ENCODE data around the gene WDR91. TPM values are rescaled to one million over a fixed set of nuclear protein-coding genes. Genes with fewer than 3 reads are reported as not detected.

The WDR91 gene
- total RNA-seq, 1 donor from 2014 or later, result 5.4 TPM

DNA sequence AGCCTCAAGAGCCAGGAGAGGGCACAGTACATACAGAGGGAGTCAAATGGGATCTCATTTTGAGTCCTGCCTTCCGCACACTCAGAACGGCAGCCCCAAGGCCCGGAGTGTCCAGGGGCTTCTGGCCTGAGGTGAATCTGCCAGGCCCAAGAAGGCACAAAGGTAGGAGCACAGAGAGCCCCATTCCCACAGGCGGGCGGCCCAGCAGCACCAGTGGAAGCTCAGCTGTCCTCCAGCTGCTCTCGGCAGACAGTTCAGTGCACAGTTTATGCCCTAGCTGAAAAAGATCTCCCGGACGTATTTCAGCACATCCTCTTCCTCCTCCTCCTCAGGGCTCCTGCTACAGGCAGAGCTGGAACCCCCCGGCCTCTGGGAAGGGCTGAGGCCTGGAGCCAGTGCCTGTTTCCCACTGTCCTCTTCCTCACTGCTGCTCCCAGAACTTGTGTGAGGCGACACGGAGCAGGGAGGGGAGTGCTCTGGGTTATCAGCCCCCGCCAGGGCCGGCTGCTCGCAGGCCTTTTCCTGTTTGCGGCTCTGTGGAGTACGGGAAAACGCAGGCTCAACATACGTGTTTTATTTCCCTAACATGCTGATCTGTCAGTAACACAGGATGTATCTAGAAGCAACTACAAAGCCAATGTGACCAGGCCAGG lies 44.9 kb downstream of the WDR91 start:
- Histone ChIP-seq H3K4me3 (peak overlapping the region; percentile 25), H3K27me3 (ENCODE audit: low read depth) (no peaks in the 10 kb centered on the region), H3K9me3 (replicated peaks) (no peaks in the 10 kb centered on the region), H3K36me3 (peaks cover 35% of the 10 kb centered on the region), H3K4me1 (peaks cover 80% of the 10 kb centered on the region), H3K27ac (replicated peaks) (peak overlapping the region; percentile 77)
- intact Hi-C loops (cut with micrococcal nuclease), result no loop called here
- TF ChIP-seq, protein P1, sequence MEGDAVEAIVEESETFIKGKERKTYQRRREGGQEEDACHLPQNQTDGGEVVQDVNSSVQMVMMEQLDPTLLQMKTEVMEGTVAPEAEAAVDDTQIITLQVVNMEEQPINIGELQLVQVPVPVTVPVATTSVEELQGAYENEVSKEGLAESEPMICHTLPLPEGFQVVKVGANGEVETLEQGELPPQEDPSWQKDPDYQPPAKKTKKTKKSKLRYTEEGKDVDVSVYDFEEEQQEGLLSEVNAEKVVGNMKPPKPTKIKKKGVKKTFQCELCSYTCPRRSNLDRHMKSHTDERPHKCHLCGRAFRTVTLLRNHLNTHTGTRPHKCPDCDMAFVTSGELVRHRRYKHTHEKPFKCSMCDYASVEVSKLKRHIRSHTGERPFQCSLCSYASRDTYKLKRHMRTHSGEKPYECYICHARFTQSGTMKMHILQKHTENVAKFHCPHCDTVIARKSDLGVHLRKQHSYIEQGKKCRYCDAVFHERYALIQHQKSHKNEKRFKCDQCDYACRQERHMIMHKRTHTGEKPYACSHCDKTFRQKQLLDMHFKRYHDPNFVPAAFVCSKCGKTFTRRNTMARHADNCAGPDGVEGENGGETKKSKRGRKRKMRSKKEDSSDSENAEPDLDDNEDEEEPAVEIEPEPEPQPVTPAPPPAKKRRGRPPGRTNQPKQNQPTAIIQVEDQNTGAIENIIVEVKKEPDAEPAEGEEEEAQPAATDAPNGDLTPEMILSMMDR (IDR thresholded peaks at IDR 0.05; ENCODE audit: borderline replicate concordance), result no peak
- DNase-seq, result no peak

DNA sequence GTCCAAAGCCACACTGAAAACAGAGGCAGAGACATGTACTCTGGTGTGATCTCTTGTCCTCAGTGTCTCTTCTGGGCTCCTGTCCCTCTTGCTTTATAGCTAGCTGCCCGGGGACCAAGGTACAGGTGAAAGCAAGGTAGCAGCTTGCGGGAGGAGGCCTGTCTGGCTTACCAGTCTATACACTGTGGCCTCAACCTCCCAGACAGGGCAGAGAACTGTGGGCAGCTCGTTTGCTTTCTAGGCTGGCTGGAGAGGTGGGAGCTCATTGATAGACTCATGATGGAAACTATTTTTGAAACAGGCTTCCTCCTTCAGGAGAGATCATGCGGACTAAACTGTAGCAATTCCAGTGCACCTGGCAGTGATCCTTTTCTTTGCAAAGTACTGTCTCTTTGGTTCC lies 45.5 kb downstream of the WDR91 start:
- Histone ChIP-seq H3K36me3 (peaks cover 35% of the 10 kb centered on the region), H3K27ac (replicated peaks) (peak overlapping the region; percentile 77), H3K9me3 (replicated peaks) (no peaks in the 10 kb centered on the region), H3K4me1 (peaks cover 82% of the 10 kb centered on the region), H3K4me3 (peak overlapping the region; percentile 25), H3K27me3 (ENCODE audit: low read depth) (no peaks in the 10 kb centered on the region)
- DNase-seq, result no peak
- intact Hi-C loops (cut with micrococcal nuclease), result no loop called here
- TF ChIP-seq, protein P1 (IDR thresholded peaks at IDR 0.05; ENCODE audit: borderline replicate concordance), result no peak

DNA sequence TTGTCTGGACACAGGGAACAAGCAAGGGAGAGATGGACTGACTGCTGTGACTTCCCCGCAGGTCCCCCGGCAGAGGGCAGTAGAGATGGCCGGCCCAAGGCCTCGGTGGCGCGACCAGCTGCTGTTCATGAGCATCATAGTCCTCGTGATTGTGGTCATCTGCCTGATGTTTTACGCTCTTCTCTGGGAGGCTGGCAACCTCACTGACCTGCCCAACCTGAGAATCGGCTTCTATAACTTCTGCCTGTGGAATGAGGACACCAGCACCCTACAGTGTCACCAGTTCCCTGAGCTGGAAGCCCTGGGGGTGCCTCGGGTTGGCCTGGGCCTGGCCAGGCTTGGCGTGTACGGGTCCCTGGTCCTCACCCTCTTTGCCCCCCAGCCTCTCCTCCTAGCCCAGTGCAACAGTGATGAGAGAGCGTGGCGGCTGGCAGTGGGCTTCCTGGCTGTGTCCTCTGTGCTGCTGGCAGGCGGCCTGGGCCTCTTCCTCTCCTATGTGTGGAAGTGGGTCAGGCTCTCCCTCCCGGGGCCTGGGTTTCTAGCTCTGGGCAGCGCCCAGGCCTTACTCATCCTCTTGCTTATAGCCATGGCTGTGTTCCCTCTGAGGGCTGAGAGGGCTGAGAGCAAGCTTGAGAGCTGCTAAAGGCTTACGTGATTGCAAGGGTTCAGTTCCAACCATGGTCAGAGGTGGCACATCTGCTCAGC lies 46.8 kb downstream of the WDR91 start:
- intact Hi-C loops (cut with micrococcal nuclease), result no loop called here
- Histone ChIP-seq H3K27ac (replicated peaks) (peak overlapping the region; percentile 77), H3K4me1 (peaks cover 84% of the 10 kb centered on the region), H3K4me3 (no peak overlapping the region), H3K36me3 (peaks cover 35% of the 10 kb centered on the region), H3K27me3 (ENCODE audit: low read depth) (no peaks in the 10 kb centered on the region), H3K9me3 (replicated peaks) (no peaks in the 10 kb centered on the region)
- TF ChIP-seq, protein P1 (IDR thresholded peaks at IDR 0.05; ENCODE audit: borderline replicate concordance), result no peak
- DNase-seq, result no peak

DNA sequence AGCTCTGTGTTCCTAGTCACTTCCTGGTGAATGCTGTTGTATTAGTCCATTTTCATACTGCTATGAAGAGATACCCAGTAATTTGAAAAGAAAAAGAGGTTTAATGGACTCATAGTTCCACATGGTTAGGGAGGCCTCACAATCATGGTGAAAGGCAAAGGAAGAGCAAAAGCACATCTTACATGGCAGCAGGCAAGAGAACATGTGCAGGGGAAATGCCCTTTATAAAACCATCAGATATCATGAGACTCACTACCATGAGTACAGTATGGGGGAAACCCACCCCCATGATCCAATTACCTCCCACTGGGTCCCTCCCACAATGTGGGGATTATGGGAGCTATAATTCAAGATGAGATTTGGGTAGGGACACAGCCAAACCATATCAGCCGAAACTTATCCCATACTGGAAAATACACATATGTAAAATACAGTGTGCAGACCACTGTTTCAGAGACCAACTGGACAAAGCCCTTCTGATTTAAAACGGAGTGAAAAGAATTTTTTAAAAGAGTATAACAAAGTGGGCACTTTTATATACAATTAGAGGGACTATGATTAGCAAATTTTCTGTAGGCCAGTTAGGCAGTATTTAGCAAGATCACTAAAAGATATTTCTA lies 48.8 kb downstream of the WDR91 start:
- H3K27ac ChIP-seq (replicated peaks), result peak overlapping the region; percentile 88

DNA sequence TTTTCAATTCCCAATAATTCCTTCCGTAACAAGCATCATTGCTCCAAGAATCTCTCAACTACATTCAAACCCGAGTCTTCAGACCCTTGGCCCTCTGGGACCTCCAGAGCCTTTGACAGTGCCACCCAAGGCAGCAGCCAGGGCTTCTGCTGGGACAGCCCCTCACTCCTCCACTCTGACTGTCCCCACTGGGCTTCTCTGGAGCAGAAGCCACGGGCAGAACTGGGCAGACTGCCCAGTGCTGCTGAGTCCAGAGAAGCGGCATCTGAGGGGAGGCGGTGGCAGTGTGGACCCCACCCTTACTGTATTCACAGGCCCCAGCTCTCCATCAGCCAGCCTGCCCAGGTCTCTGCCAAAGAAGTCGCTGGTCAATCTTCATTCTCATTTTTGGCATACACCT lies 49.7 kb downstream of the WDR91 start:
- Histone ChIP-seq H3K4me3 (no peak overlapping the region), H3K27me3 (ENCODE audit: low read depth) (no peaks in the 10 kb centered on the region), H3K27ac (replicated peaks) (peak overlapping the region; percentile 88), H3K4me1 (peaks cover 84% of the 10 kb centered on the region), H3K36me3 (peaks cover 30% of the 10 kb centered on the region), H3K9me3 (replicated peaks) (peaks cover 6% of the 10 kb centered on the region)
- TF ChIP-seq, protein P1 (IDR thresholded peaks at IDR 0.05; ENCODE audit: borderline replicate concordance), result no peak
- DNase-seq, result no peak
- intact Hi-C loops (cut with micrococcal nuclease), result no loop called here

More for the DNA sequence above, 48.8 kb downstream of the WDR91 start:
- Histone ChIP-seq H3K4me1 (peaks cover 85% of the 10 kb centered on the region), H3K9me3 (replicated peaks) (no peaks in the 10 kb centered on the region), H3K36me3 (peaks cover 28% of the 10 kb centered on the region), H3K4me3 (no peak overlapping the region), H3K27me3 (ENCODE audit: low read depth) (no peaks in the 10 kb centered on the region)
- intact Hi-C loops (cut with micrococcal nuclease), result no loop called here
- TF ChIP-seq, protein P1 (IDR thresholded peaks at IDR 0.05; ENCODE audit: borderline replicate concordance), result no peak
- no peak for DNase-seq
